ENCODE measurements around the gene MBTD1. TPM values are rescaled to one million over a fixed set of nuclear protein-coding genes. Genes with fewer than 3 reads are reported as not detected.

Gene MBTD1
- total and polyA plus RNA-seq, 10 donors, result 9.6 to 45.7 (median 23.6) TPM

- intact Hi-C loops (cut with DNase I; ENCODE audit: low total_unique reads), result no loop called here
- 89 to 96% (median 95%) methylated on average over 2 of the region's 2 CpGs for WGBS, 5 donors
- Histone ChIP-seq H3K4me1 (no peaks in the 10 kb centered on the region), H3K9me3 (no peaks in the 10 kb centered on the region), H3K27me3 (replicated peaks in 1 of 7) (no peaks in the 10 kb centered on the region), H3K27ac (no peak overlapping the region), H3K36me3 (no peaks in the 10 kb centered on the region), H3K4me3 (no peak overlapping the region)
- DNase-seq, result no peak
- TF ChIP-seq POLR2AphosphoS5 (IDR thresholded peaks at IDR 0.05) (no peak), POLR2A (IDR thresholded peaks at IDR 0.05) (no peak), CTCF (IDR thresholded peaks at IDR 0.05 in 8 of 11, conservative IDR thresholded peaks at IDR 0.05 in 3 of 11) (no peak)
These were observed 117.3 kb downstream of the MBTD1 start for GRCh38 chr17:51142597-51142996.

- Histone ChIP-seq H3K9me3 (no peaks in the 10 kb centered on the region), H3K4me3 (no peak overlapping the region), H3K27me3 (replicated peaks in 1 of 7) (no peaks in the 10 kb centered on the region), H3K27ac (no peak overlapping the region), H3K36me3 (no peaks in the 10 kb centered on the region), H3K4me1 (peaks cover 0 to 15% (median 0%) of the 10 kb centered on the region in 6 donors)
- intact Hi-C loops (cut with DNase I; ENCODE audit: low total_unique reads), result no loop called here
- WGBS, 5 donors, result 86 to 96% (median 92%) methylated on average over 3 of the region's 3 CpGs
- TF ChIP-seq CTCF (IDR thresholded peaks at IDR 0.05 in 8 of 11, conservative IDR thresholded peaks at IDR 0.05 in 3 of 11), result no peak
- no peak for TF ChIP-seq POLR2A (IDR thresholded peaks at IDR 0.05)
- TF ChIP-seq POLR2AphosphoS5 (IDR thresholded peaks at IDR 0.05), result no peak
- DNase-seq, result no peak
These were observed 123.9 kb downstream of the MBTD1 start for GRCh38 chr17:51135956-51136355.

GRCh38 chr17:51133365-51133764 is 126.5 kb downstream of the MBTD1 start:
- no peak for TF ChIP-seq POLR2A (IDR thresholded peaks at IDR 0.05)
- Histone ChIP-seq H3K4me1 (peaks cover 0 to 15% (median 0%) of the 10 kb centered on the region in 6 donors), H3K4me3 (no peak overlapping the region), H3K36me3 (no peaks in the 10 kb centered on the region), H3K9me3 (no peaks in the 10 kb centered on the region), H3K27ac (peak overlapping the region in 1 of 8 donors; percentile 53), H3K27me3 (replicated peaks in 1 of 7) (no peaks in the 10 kb centered on the region)
- 81 to 92% (median 86%) methylated on average over 2 of the region's 2 CpGs for WGBS, 5 donors
- intact Hi-C loops (cut with DNase I; ENCODE audit: low total_unique reads), result no loop called here
- no peak for DNase-seq

DNA sequence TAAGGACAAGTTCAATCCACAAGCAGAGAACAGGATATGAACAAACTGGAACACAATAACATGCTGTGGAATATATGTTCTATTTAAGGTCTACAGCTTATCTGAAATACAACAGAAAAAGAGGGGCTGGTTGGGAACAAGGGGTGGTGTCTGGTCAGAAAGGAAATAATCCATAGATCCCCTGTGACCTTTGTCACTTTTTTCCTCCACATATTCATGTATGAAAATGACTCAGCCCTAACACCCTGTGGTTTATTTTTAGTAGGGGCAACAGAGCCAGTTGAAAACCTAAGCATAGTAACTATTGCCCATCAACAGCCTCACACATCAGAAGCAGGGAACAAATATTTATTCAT is 126.9 kb downstream of the MBTD1 start:
- Histone ChIP-seq H3K4me3 (no peak overlapping the region), H3K27ac (peak overlapping the region in 2 of 8 donors; percentile 23 to 53), H3K9me3 (no peaks in the 10 kb centered on the region), H3K27me3 (replicated peaks in 1 of 7) (no peaks in the 10 kb centered on the region), H3K36me3 (no peaks in the 10 kb centered on the region), H3K4me1 (peaks cover 0 to 15% (median 1%) of the 10 kb centered on the region in 6 donors)
- TF ChIP-seq POLR2AphosphoS5 (IDR thresholded peaks at IDR 0.05) (no peak), CTCF (IDR thresholded peaks at IDR 0.05 in 8 of 11, conservative IDR thresholded peaks at IDR 0.05 in 3 of 11) (no peak), POLR2A (IDR thresholded peaks at IDR 0.05) (no peak)
- no peak for DNase-seq
- intact Hi-C loops (cut with DNase I; ENCODE audit: low total_unique reads), result no loop called here

DNA sequence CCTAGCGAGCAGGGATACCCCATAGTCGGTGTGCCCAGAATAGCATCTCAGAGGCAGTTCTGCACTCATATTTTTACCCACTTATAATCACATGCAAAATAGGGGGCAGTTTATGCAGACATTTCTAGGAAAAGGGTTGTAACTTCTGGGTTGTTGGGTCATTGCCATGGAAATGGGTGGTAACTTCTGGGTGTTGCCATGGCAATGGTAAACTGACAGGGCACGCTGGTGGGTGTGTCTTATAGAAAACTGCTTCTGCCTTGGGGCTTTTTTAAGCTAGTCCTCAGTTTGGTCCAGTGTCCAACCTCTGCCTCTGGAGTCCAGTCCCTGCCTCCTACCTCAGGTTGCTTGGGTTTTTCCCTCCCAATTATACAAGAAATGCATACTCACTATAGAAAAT is 131.8 kb downstream of the MBTD1 start:
- intact Hi-C loops (cut with DNase I; ENCODE audit: low total_unique reads), result no loop called here
- TF ChIP-seq POLR2A (IDR thresholded peaks at IDR 0.05) (no peak), CTCF (IDR thresholded peaks at IDR 0.05 in 8 of 11, conservative IDR thresholded peaks at IDR 0.05 in 3 of 11) (no peak), POLR2AphosphoS5 (IDR thresholded peaks at IDR 0.05) (no peak)

More for the DNA sequence above, 131.8 kb downstream of the MBTD1 start:
- peaks cover 0 to 15% (median 1%) of the 10 kb centered on the region in 6 donors for H3K4me1 ChIP-seq
- no peaks in the 10 kb centered on the region for H3K9me3 ChIP-seq
- H3K27me3 ChIP-seq (replicated peaks in 1 of 7), result no peaks in the 10 kb centered on the region
- no peak for DNase-seq
- no peaks in the 10 kb centered on the region for H3K36me3 ChIP-seq
- 62 to 76% (median 65%) methylated on average over 3 of the region's 3 CpGs for WGBS, 5 donors
- H3K4me3 ChIP-seq, result no peak overlapping the region
- no peak overlapping the region for H3K27ac ChIP-seq

All from spleen (tissue), 11 donors.